Non-pigmented ciliary epithelial cell (primary cell): Measurements from ENCODE around the gene IGFN1.
A peak's percentile ranks its signal among the peaks of the same experiment; 100 is the strongest.

Experiments
- DNase-seq: peaks from one replicate; pipeline ENCODE4 v3.0.0-alpha.2; 2010; ENCODE audit warnings: low read depth

IGFN1 gene

DNA sequence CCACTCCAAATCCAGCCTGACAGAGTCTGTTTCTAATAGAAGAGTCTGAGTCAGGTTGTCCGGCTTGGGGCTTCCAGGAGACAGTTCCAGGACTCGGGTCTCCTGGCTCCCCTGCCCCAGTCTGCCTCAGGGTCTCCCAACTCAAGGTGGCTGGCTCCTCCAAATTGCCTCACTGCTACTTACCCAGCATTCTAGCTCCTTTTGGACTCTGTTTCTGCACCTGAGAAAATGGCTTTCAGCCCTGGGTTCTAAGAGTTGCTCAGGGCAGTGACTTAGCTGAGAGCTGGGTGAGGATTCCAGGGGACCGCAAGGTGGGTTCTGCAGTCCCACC lies 5.5 kb upstream of the IGFN1 start:
- DNase-seq = no peak

DNA sequence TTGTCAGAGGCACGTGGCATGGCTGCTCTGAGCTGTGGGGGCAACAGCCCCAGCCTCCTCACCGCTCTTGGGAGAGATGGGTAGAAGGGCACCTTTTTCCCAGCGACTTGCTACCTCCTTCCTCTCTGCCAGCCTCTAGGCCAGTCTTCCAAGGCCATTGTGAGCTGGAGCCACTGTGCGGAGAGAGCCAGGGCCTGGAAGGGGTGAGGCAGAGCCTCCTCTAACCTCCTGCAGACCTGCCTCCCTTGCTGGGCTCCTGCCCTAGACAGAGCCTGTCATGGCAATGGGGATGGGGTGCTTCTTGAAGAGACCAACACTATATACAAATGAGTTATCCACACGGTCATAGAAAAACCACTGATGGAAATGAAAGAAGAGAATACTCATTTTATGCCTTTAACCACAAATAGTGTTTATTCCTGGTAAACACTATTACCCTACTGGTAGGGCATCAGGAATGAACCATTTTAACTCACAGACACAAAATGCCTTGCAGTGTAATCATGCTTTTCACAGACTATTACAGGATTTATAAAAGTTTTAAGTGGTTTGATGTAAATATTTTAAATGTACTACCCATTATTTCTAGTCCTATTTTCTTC lies 5.0 kb upstream of the IGFN1 start:
- DNase-seq = no peak

DNA sequence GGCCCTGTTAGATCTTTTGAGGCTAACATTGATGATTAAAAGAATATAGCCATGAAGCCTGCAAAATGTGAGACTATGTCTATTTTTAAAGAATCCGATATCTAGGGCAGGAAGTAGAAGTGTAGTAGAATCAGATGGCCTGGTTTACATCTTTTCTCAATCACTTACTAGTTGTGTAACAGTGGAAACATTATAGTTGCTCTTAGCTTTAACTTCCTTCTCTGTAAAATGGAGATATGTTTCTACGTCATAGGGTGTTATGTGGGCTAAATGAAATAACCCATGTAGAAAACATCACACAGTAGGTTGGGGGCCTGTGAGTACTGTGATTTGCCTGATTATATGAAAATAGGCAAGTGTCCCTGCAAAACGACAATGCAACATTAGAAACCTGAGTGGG lies 4.4 kb upstream of the IGFN1 start:
- DNase-seq = no peak

DNA sequence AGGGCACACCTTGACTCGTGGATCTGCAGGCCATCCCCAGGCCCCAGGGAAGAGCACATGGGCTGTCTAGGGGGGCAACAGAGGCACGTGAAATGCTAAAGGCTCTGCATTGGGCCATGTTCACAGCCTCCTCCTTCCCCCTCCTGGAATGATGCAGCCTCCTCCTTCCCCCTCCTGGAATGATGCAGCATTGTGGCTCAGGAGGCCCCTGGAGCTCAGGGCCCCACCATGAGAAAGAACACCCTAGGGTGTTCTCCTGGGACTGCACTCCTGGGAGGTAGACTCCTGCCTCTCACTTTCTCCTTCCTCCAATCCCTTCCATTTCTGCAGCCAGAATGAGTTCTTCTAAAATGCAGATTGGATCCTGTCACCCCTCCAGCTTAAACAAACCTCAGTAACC lies 1.5 kb upstream of the IGFN1 start:
- DNase-seq = no peak

DNA sequence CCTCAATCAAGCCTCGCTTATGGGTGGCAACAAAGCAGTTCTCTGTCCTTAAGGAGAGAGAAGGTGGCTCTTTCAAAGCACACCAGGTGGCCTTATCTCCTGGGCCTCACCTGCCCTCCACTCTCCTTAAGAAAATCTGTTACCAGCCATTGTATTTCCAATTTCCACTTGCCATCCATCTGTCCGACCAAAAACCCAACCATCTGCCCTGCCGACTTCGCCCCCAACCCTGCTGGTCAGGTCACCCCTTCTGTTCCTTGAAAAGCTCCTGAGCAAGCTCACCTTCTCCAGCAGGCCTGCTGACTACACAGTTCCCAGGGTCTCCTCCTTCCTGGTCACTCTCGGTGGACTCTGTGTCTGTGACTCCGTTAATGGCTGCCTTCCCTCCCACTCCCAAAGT lies 619 bp upstream of the IGFN1 start:
- no peak for DNase-seq

DNA sequence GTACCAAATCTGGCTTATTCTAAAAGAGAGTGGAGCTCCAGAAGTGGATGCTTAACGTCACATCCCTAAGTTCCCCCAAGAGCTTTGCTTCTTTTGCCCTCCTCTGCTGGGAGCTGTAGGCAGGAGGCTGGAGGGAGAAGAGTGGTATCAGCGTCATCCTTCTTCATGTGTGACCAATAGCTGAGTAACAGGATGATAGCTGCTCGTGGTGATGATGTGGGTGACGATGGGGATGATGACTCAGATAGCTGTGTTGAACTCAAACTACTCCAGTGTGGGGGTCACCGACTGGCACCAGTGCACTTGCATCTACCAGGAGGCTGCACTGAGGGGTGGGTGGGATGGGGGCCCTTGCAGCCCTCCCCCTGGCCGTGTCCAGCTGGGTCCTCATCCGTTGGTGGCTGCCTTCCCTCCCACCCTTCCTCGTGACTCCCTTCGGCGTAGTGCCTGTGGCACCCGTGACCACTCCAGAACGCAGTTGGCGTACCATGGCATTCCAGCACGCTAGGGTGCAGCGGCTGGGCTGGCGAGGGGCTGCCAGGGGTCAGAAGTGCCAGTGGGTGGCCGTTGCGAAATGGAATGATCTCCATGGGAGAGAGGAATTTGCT lies 1.1 kb downstream of the IGFN1 start:
- DNase-seq = peak; percentile 74

DNA sequence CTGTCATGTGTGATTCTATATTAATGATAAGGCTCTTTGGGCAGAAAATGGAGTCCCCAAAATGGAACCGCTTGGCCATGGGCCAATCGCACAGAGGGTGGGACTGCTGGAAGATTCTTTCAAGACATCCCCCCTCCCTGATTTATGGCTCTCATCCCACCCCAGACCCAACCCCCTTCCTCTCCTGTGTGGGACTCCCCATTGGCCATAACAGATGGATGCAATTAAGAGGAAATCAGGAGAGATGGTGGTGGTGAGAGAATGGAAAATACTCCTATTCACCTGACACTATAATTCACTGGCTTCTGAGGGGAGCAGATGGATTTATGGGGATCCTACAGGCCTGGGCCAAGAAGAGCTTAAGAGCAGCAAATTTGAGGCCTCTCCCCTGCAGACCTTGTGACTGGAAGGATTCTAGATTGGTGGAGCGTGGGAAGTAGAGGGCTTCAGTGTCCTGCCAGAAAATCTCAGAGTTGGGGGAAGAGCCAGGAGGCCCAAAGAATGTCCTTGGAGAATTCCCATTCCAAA lies 1.7 kb downstream of the IGFN1 start:
- no peak for DNase-seq

DNA sequence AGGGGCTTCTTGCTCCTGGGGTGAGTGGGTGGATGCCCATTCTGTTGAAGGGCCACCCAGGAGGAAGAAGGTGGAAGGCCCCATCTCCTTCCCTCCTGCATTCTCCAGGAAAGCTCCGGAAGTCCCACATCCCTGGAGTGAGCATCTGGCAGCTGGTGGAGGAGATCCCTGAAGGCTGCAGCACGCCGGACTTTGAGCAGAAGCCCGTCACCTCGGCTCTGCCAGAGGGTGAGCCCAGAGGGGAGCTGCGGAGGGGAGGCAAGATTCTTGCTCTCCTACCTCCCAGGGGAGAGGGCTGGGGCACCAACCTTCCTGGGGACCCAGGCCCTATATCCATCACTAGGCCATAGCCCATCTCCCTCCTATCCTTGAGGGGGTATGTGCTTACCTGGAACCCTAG lies 3.4 kb downstream of the IGFN1 start:
- no peak for DNase-seq

DNA sequence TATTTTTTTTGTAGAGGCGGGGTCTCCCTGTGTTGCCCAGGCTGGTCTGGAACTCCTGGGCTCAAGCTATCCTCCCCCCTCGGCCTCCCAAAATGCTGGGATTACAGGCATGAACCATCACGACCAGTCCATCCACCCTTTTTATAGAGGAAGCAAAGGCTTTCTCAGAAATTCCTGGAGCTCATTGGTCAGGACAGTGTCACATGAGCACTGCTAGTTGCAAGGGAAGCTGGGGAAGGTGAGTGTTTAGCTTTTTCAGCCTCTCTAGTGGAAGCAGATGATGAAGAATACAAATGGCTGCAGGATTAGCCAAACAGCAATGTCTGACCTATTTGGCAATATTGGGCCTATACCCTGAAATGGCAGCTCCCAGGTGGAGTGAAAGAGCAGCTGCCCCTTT lies 8.0 kb downstream of the IGFN1 start:
- no peak for DNase-seq

DNA sequence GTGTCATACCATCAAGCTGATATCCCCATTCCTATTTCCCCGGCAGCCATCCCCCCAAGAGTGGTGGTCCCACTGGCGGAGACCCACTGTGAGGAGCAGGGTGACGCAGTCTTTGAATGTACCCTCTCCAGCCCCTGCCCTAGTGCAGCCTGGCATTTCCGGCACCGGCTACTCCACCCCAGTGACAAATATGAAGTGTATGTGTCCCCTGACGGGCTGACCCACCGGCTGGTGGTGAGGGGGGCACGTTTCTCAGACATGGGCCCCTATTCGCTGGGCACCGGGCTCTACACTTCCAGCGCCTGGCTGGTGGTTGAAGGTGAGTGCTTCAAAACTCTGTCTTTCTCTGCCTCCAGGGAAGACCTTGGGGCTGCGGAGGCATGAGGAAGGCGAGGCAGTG lies 14.4 kb downstream of the IGFN1 start:
- no peak for DNase-seq

DNA sequence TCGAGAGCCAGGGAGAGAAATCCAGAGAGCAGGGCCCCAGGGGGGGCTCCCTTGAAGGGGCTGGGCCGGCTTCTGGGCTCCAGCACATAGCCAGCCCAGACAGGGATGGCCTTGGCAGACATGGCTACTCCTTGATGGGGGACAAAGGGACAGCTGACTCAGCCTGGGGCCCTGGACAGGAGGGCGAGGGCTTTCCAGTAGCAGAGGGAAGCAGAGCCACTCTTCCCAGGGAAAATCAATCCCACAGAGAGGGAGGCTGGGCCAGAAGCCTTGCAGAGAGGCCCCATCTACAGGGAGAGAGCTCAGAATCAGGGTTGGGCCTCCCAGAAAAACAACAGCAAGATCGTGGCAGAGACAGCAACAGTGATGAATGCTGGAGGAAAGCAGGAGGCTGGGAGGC lies 15.6 kb downstream of the IGFN1 start:
- DNase-seq = no peak

DNA sequence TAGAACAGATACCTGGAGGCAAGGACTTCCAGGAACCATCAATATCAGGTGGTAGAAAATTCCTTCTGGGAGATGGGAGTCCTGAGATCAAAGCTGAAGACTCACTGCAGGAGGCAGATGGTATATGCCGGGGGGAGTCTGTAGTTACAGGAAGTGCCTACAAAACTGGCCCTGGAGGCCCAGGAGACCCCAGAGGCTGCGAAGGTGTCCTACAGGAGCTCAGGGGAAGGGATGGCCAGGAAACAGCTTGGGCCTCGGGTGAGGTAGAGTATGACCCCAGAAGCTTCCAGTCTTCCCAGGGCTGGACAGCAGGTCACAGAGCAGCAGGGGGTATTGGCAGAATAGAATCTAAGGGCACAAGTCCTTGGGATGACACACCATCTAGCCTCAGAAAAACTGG lies 16.4 kb downstream of the IGFN1 start:
- no peak for DNase-seq

DNA sequence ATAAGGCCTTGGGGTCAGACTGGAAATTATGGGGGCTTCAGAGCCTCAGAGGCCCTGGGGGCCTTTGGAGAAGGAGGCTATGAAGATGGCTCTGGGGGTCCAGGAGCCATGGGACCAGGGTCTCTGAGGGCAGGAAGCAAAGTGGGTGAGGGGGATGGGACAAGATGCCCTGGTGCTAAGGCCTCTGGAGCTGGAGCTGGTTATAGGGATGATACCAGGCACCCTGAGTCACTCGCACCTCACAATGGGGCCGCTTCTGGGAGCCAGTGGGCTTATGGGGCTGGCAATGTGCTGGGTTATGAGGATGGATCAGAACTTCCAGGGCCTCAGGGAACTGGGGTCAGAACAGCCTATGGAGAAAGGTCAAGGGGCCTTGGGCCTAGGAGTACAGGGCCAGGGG lies 17.6 kb downstream of the IGFN1 start:
- DNase-seq = no peak

DNA sequence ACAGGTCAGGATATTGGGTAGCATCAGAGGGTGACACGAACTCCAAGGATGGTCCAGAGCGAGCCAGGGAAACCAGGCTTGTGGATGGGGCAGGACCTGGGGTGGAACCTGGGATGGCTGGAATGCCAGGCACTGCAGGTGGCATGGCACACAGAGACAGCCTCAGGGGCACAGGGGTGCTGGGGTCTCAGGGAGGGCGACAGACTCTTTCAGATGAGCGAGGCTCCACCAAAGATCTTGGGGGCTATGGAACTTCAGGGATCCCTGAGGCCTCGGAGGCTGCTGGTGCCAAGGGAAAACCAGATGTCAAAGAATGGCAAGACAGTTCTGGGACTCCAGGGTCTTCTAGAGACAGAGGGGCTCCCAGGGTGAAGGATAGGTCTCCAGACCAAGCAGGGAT lies 21.4 kb downstream of the IGFN1 start:
- DNase-seq = no peak

DNA sequence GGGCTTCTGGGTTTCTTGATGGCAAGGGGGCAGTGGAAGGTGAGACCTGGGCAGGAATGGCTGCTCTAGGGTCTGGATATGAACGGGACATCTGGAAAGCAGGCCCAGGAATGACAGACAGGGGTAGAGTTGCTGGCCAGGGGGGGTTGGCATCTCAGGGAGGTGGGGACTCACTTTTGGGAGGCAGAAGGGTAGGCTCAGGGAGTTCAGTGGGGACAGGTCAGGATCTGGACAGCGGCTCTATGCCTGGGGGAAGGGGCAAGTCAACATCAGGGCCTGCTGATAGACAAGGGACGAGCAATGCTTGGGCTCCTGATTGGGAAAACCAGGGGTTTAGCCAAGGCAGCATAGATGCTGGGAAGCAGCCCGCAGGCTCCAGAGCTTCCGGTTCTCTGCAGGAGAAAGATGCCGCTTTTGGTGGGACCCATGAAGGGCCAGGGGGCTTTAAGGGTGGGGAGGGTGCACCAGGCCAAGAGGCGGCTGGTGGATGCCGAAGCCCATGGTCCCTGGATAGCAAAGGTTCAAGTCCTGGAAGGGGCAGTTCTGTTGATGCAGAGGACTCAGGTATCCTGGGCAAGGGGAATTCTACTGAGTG lies 21.9 kb downstream of the IGFN1 start:
- DNase-seq = no peak

DNA sequence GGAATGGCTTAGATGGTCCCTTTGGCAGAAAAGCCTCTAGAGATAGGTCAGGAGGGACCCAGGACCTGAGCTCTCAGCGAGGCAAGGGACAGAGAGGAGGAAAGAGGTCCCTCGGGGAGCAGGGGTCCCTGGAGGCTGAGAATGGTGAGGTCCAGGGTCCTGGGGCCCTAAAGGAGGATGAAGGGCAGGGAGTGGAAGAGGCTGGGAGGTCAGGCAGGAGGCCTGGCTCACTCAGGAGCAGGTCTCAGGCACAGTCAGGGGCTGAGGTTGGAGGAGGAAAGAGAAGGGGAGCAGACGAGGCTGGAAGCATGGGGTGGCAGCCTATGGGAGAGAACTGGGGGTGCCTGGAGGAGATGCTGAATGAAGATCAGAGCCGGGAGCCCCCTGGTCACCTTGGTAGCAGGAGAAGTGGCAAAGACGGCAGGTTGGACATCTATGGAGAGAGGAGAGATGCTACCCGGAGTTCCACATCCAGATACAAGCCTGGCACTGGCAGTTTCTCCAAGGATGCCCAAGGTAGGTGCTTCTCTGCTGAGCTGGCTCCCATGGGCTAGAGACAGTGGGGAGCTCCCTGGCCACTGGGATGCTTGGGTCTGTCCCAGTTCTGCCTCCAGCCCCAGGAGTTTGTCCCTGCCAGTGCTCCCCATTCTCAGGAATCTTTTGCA lies 22.6 kb downstream of the IGFN1 start:
- no peak for DNase-seq

DNA sequence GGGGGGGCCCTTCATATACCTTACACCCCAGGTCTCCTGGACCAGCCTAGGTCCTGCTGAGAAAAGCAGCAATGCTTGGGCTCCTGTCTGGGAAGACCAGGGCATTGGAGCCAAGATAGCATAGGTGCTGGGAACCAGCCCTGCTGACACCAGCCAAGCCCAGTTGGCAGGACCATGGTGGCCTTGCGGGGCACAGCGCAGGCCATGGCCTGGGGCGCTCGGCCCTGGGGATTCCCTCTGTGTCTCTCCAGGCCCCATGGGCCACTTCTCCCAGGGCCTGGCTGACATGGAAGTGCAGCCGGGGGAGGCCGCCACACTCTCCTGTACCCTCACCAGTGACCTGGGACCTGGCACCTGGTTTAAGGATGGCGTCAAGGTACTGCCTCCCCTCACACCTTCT lies 23.3 kb downstream of the IGFN1 start:
- DNase-seq = no peak

DNA sequence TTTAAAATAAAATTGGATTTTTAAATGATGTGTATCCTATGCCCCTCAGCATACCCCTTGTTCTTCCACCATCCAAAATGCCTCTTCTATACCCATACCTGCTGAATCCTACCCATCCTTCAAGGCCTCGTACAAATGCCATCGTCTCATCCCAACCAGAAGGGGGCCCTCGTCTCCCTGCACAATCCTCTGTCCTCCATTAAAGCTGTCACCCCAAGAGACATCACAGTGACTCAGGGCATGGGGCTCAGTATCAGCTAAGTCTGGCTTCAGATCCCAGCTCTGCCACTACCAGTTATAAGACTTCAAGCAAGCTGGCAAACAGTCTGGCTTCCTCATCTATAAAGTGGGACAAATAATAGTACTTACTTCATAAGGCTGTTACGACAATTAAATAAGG lies 23.8 kb downstream of the IGFN1 start:
- DNase-seq = no peak

DNA sequence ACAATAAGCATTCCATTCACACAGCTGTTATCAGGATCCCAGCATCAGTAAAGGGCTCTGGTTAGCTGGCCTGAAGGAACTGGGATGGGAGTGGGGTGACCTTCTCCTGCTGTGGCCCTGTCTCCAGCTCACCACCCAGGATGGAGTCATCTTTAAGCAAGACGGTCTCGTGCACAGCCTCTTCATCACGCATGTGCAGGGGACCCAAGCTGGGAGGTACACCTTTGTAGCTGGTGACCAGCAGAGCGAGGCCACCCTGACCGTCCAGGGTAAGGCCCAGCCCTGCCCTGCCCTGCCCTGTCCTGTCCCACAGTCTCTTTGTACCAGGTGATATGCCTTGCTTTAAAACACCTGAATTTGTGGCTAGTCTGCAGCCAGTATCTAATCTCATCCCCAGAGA lies 24.3 kb downstream of the IGFN1 start:
- DNase-seq = no peak

DNA sequence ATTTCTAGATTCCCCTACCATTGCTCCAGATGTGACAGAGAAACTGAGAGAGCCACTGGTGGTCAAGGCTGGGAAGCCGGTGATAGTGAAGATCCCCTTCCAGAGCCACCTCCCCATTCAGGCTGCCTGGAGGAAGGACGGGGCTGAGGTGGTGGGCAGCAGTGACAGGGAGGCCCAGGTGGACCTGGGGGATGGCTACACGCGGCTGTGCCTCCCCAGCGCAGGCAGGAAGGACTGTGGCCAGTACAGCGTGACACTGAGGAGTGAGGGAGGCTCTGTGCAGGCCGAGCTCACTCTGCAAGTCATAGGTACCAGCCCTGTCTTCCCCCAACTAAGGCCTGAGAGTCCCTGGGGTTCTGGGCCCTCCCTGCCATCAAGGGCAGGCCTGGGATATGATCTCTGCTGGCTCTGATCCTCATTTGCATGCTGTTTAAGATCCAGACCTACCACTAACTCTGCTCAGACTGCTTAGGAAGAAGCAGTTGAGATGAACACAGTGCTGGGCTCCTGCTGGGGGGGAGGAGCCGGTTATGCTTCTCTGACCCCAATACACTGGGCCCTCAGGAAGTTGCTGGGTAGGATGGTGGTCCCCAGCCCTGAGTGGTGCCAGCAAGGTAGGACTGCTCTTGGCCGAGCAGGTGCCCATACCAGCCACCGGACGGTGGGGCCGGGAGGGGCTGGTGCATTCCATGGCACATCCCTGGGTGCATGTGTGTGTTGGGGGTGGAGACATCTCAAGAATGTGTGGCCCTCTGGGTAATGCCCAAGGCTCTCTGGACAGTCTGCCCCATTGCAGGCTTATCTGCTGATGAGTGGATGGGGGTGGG lies 25.1 kb downstream of the IGFN1 start:
- no peak for DNase-seq

DNA sequence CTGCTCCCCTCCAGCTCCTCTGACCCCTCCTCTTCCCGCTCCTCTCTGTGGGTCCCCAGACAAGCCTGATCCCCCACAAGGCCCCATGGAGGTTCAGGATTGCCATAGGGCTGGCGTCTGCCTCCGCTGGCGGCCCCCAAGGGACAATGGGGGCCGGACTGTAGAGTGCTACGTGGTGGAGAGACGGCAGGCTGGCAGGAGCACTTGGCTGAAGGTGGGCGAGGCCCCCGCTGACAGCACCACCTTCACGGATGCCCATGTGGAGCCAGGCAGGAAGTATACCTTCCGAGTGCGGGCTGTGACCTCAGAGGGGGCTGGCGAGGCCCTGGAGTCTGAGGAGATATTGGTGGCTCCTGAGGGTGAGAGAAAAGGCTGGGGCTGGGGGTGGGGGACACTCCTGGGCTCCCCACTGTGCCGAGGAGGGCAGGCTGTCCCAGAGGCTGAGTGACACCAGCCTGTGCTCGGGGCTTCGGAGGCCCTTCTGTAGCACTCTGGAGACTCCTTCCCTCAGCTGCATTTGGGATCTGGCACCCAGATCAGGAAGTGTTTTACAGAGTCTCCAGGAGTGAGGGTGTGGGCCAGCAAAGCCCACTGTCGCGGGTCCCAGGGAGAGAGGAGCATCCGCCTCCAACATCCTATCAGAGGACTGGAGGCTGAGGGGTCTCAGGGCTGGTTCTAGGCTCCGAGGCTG lies 25.9 kb downstream of the IGFN1 start:
- no peak for DNase-seq

DNA sequence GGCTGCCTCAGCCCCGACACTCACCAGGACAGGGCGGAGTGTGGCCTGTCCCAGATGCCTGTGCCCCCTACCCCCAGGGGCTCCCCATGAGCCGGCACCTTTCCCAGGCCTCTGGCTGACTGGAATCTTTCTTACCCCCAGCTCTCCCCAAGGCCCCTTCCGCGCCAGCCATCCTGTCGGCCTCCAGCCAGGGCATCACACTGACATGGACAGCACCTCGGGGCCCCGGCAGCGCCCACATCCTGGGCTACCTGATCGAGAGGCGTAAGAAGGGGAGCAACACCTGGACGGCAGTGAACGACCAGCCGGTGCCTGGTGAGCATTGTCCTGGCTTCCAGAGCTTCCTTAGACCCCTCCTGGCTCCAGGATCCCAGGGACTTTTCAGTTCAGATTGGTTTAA lies 26.5 kb downstream of the IGFN1 start:
- no peak for DNase-seq
